IMR-90 (cell line): ENCODE measurements around the gene POLRMT. TPM values are rescaled to one million over a fixed set of nuclear protein-coding genes. Genes with fewer than 3 reads are reported as not detected.
A peak's percentile ranks its signal among the peaks of the same experiment; 100 is the strongest.

Experiments used
- ATAC-seq: fragments of 200-7000 bp; cut with Tn5 transposase; 2 replicates; pipeline ENCODE4 v1.9.1; 2020; ENCODE audit warnings: low read depth, mild to moderate bottlenecking, moderate library complexity
- BruUV-seq: library from RNA; stranded (reverse); fragments of 400-500 nt; replicated peaks from 2 replicates; lab custom pipeline; 2021; lab: Mats Ljungman, UMichigan
- CTCF ChIA-PET: fragments of 300-600 bp; formaldehyde crosslinking; extraction: SDS; loops from one replicate; lab custom pipeline; 2021; ENCODE audit warnings: antibody characterized with exemption; lab: Yijun Ruan, JAX
- POLR2A ChIA-PET: fragments of 300-600 bp; sonication (Branson Sonifier 250); formaldehyde crosslinking; loops from one replicate; lab custom pipeline; 2022; ENCODE audit warnings: antibody characterized with exemption; ENCODE audit not compliant: unreplicated experiment; lab: Charles Lee
- DNase-seq: peaks from one replicate; pipeline ENCODE4 v3.0.0; 2013
- H2AFZ ChIP-seq: replicated peaks from 2 replicates; pipeline ENCODE3; 2013; ENCODE audit warnings: low read length, mild to moderate bottlenecking; ENCODE audit not compliant: poor library complexity
- H2AK5ac ChIP-seq: 2 replicates; pipeline ENCODE4 v1.6.1; 2013; ENCODE audit warnings: low read depth, low read length, inconsistent platforms
- H2AK9ac ChIP-seq: replicated peaks from 2 replicates; pipeline ENCODE3; 2013; ENCODE audit warnings: mild to moderate bottlenecking, low read depth, low read length, moderate library complexity; ENCODE audit not compliant: poor library complexity
- H2BK120ac ChIP-seq: 2 replicates; pipeline ENCODE4 v1.6.1; 2013; ENCODE audit warnings: low read depth, low read length, inconsistent platforms
- H2BK15ac ChIP-seq: 3 replicates; pipeline ENCODE4 v1.6.1; 2013; ENCODE audit warnings: low read depth, low read length, inconsistent platforms
- H2BK20ac ChIP-seq: 2 replicates; pipeline ENCODE4 v1.6.1; 2013; ENCODE audit warnings: low read depth, mild to moderate bottlenecking, inconsistent platforms, low read length, moderate library complexity
- H2BK5ac ChIP-seq: 2 replicates; pipeline ENCODE4 v1.6.1; 2013; ENCODE audit warnings: mild to moderate bottlenecking, low read depth, low read length, inconsistent platforms; ENCODE audit not compliant: poor library complexity, severe bottlenecking
- H3K14ac ChIP-seq: replicated peaks from 2 replicates; pipeline ENCODE4 v1.6.1; 2013; ENCODE audit warnings: low read depth, low read length, inconsistent platforms
- H3K18ac ChIP-seq: 2 replicates; pipeline ENCODE4 v1.6.1; 2013; ENCODE audit warnings: low read depth, low read length, control low read depth
- H3K23ac ChIP-seq: 2 replicates; pipeline ENCODE4 v1.6.1; 2013; ENCODE audit warnings: low read depth, low read length, inconsistent platforms
- H3K27ac ChIP-seq: 2 replicates; pipeline ENCODE4 v1.5.1; 2013; ENCODE audit warnings: mild to moderate bottlenecking, control low read depth, low read length; ENCODE audit not compliant: insufficient read depth
- H3K27me3 ChIP-seq: 2 replicates; pipeline ENCODE4 v1.6.1; 2013; ENCODE audit warnings: low read length; ENCODE audit not compliant: control insufficient read depth, insufficient read depth
- H3K36me3 ChIP-seq: 2 replicates; pipeline ENCODE4 v1.6.1; 2013; ENCODE audit warnings: low read length, mixed read lengths; ENCODE audit not compliant: control insufficient read depth, insufficient read depth
- H3K4ac ChIP-seq: 2 replicates; pipeline ENCODE4 v1.6.1; 2013; ENCODE audit warnings: low read depth, low read length, inconsistent platforms
- H3K4me1 ChIP-seq: 2 replicates; pipeline ENCODE4 v1.6.1; 2013; ENCODE audit warnings: low read length, mixed read lengths; ENCODE audit not compliant: control insufficient read depth, insufficient read depth
- H3K4me2 ChIP-seq: 2 replicates; pipeline ENCODE4 v1.6.1; 2013; ENCODE audit warnings: low read depth, mild to moderate bottlenecking, control low read depth, low read length, moderate library complexity
- H3K4me3 ChIP-seq: 2 replicates; pipeline ENCODE4 v1.5.1; 2013; ENCODE audit warnings: low read depth, mild to moderate bottlenecking, control low read depth, low read length, moderate library complexity; ENCODE audit not compliant: insufficient read depth
- H3K56ac ChIP-seq: 2 replicates; pipeline ENCODE4 v1.6.1; 2013; ENCODE audit warnings: low read length, inconsistent platforms; ENCODE audit not compliant: insufficient read depth; ENCODE audit errors: extremely low read depth
- H3K79me1 ChIP-seq, 2 experiments: 2 replicates each; pipeline ENCODE4 v1.6.1; 2013; ENCODE audit warnings: low read length in 2 of 2, inconsistent platforms in 1 of 2, low read depth in 1 of 2
- H3K9ac ChIP-seq: 2 replicates; pipeline ENCODE4 v1.6.1; 2013; ENCODE audit warnings: low read depth, low read length, control low read depth
- H3K9me1 ChIP-seq: 2 replicates; pipeline ENCODE4 v1.6.1; 2013; ENCODE audit warnings: low read length, inconsistent platforms; ENCODE audit not compliant: insufficient read depth
- H3K9me3 ChIP-seq: 2 replicates; pipeline ENCODE4 v1.6.1; 2013; ENCODE audit warnings: low read length; ENCODE audit not compliant: control insufficient read depth, insufficient read depth
- H4K20me1 ChIP-seq: 2 replicates; pipeline ENCODE4 v1.6.1; 2013; ENCODE audit warnings: low read length, inconsistent platforms; ENCODE audit not compliant: insufficient read depth
- H4K5ac ChIP-seq: 2 replicates; pipeline ENCODE4 v1.6.1; 2013; ENCODE audit warnings: mild to moderate bottlenecking, low read depth, low read length, control low read depth
- H4K8ac ChIP-seq, 2 experiments: 2 replicates each; pipeline ENCODE4 v1.6.1; 2013; ENCODE audit warnings: low read depth in 2 of 2, low read length in 2 of 2, control low read depth in 1 of 2, inconsistent platforms in 1 of 2
- H4K91ac ChIP-seq: 2 replicates; pipeline ENCODE4 v1.6.1; 2013; ENCODE audit warnings: low read depth, low read length, inconsistent platforms; ENCODE audit not compliant: insufficient read depth
- BHLHE40 ChIP-seq: fragments of 150-350 bp; IDR thresholded peaks from 2 replicates; pipeline ENCODE4 v1.6.1; 2016; ENCODE audit warnings: mild to moderate bottlenecking, low read depth, low read length
- CEBPB ChIP-seq: IDR thresholded peaks from 2 replicates; pipeline ENCODE4 v1.6.1; 2012; ENCODE audit warnings: low read depth, low read length, improper control_type of control experiment
- CHD1 ChIP-seq: IDR thresholded peaks from 2 replicates; pipeline ENCODE4 v1.6.1; 2012; ENCODE audit warnings: low read depth, low read length, improper control_type of control experiment
- MAFK ChIP-seq: IDR thresholded peaks from 2 replicates; pipeline ENCODE4 v1.6.1; 2012; ENCODE audit warnings: low read depth, low read length, improper control_type of control experiment
- NFE2L2 ChIP-seq: fragments of 150-350 bp; IDR thresholded peaks from 2 replicates; pipeline ENCODE4 v1.6.1; 2016; ENCODE audit warnings: low read depth, mild to moderate bottlenecking, low read length
- POLR2A ChIP-seq: IDR thresholded peaks from 2 replicates; pipeline ENCODE4 v1.6.1; 2012; ENCODE audit warnings: mild to moderate bottlenecking, low read depth, low read length
- RAD21 ChIP-seq: IDR thresholded peaks from 2 replicates; pipeline ENCODE4 v1.6.1; 2012; ENCODE audit warnings: low read length, improper control_type of control experiment
- RCOR1 ChIP-seq: IDR thresholded peaks from 2 replicates; pipeline ENCODE4 v1.6.1; 2012; ENCODE audit warnings: mild to moderate bottlenecking, low read length, improper control_type of control experiment; ENCODE audit not compliant: insufficient replicate concordance
- SMC3 ChIP-seq: fragments of 150-350 bp; IDR thresholded peaks from 2 replicates; pipeline ENCODE4 v1.6.1; 2016; ENCODE audit warnings: low read depth, mild to moderate bottlenecking, antibody characterized with exemption, low read length, moderate library complexity
- USF2 ChIP-seq: fragments of 150-350 bp; IDR thresholded peaks from 2 replicates; pipeline ENCODE4 v1.6.1; 2017; ENCODE audit warnings: mild to moderate bottlenecking, antibody characterized with exemption, low read length, low read depth
- WGBS, 2 experiments: methylation state at CpG; one replicate each; pipeline versions ENCODE4 v1.1.5 to v1.1.7; 2013; ENCODE audit warnings: missing lambda C conversion rate in 2 of 2; ENCODE audit not compliant: insufficient read length in 1 of 2; ENCODE audit errors: extremely low coverage in 2 of 2; 5-methylcytosine and 5-hydroxymethylcytosine counted together
- dilution Hi-C: fragments of 300-500 bp; cut with HindIII; formaldehyde crosslinking; loops from one replicate; pipeline ENCODE4 v1.14.3; 2018; ENCODE audit warnings: low sequenced_read_pairs; ENCODE audit not compliant: unreplicated experiment
- in situ Hi-C: fragments of 300-500 bp; cut with MboI; formaldehyde crosslinking; loops from 3 replicates; pipeline ENCODE4 v1.14.3; 2019; ENCODE audit warnings: low sequenced_read_pairs, inconsistent platforms, mixed read lengths
- intact Hi-C: fragments of 100-400 bp; cut with micrococcal nuclease; formaldehyde crosslinking; loops from 2 replicates; pipeline ENCODE4 v1.10.0; 2022
- polyA plus RNA-seq, 3 experiments: library from polyadenylated mRNA; depleted of rRNA; stranded (reverse); fragments of >200 nt; gene quantifications; 2 replicates each; pipeline ENCODE4 v1.2.3, GENCODE V29; 2012; ENCODE audit warnings: low replicate concordance in 1 of 3
- total RNA-seq: library from RNA; depleted of rRNA; stranded (reverse); fragments of >200 nt; gene quantifications from 2 replicates; pipeline ENCODE4 v1.2.3, GENCODE V29; 2012

POLRMT gene
- total and polyA plus RNA-seq, 2 of the 4 experiments (the other 2 are of a cell fraction): 9.9 to 29.6 TPM

GRCh38 chr19:610071-610800 is 23.1 kb downstream of the POLRMT start:
- intact Hi-C loops: loop anchor here (2.0 kb wide), 1 partner anchor 23 kb away; the partner anchor contains the start of gene POLRMT
- in situ Hi-C loops: no loop called here
- Histone ChIP-seq H3K4me2 (no peak overlapping the region), H2BK5ac (peak overlapping the region; percentile 15), H3K14ac (no peak overlapping the region), H3K27me3 (no peaks in the 10 kb centered on the region; the same call in 1 of the 2 replicates), H3K4me1 (peaks cover 10% of the 10 kb centered on the region), H4K20me1 (peaks cover 12% of the 10 kb centered on the region), H3K9ac (no peak overlapping the region), H3K9me1 (peaks cover 7% of the 10 kb centered on the region), H3K23ac (no peak overlapping the region), H3K18ac (no peak overlapping the region), H2AFZ (peak overlapping the region; percentile 84), H2AK5ac (peak overlapping the region; percentile 63; the same call in 1 of the 2 replicates), H4K8ac (peak overlapping the region; percentile 48 to 53; a peak in 2 of 4 replicates), H2AK9ac (no peak overlapping the region), H3K9me3 (no peaks in the 10 kb centered on the region), H2BK20ac (no peak overlapping the region), H3K27ac (no peak overlapping the region; the same call in 1 of the 2 replicates), H3K36me3 (no peaks in the 10 kb centered on the region), H2BK15ac (no peak overlapping the region), H3K56ac (no peak overlapping the region), H3K4ac (peak overlapping the region; percentile 92; the same call in 1 of the 2 replicates), H3K79me1 (no peaks in the 10 kb centered on the region), H2BK120ac (peak overlapping the region; percentile 7), H4K5ac (no peak overlapping the region), H4K91ac (no peak overlapping the region; the same call in 1 of the 2 replicates), H3K4me3 (no peak overlapping the region)
- TF ChIP-seq NFE2L2: no peak
- TF ChIP-seq SMC3: no peak
- TF ChIP-seq BHLHE40: no peak
- TF ChIP-seq POLR2A: no peak
- TF ChIP-seq MAFK: no peak
- TF ChIP-seq USF2: no peak
- TF ChIP-seq CHD1: no peak
- no peak for TF ChIP-seq RAD21
- TF ChIP-seq CEBPB: no peak
- TF ChIP-seq RCOR1: no peak
- ATAC-seq (no peak), DNase-seq (no peak)
- 84% methylated on average over 6 of the region's 38 CpGs; no CpG with 5 or more reads in 1 of the 2 experiments for WGBS, 2 experiments
- dilution Hi-C loops: no loop called here
- no TSS peak for BruUV-seq
- POLR2A ChIA-PET: no interaction called here
- CTCF ChIA-PET: no interaction called here
